Activated CD4-positive, alpha-beta T cell treated with anti-CD3 and anti-CD28 coated beads, Interleukin-2, amount 50 U/mL, for 48 hours (primary cell): Measurements from ENCODE around the gene FIZ1.

Experiments used
- DNase-seq, 2 experiments: peaks; one replicate each; pipeline ENCODE4 v3.0.0-alpha.2; 2020

Gene FIZ1

DNA sequence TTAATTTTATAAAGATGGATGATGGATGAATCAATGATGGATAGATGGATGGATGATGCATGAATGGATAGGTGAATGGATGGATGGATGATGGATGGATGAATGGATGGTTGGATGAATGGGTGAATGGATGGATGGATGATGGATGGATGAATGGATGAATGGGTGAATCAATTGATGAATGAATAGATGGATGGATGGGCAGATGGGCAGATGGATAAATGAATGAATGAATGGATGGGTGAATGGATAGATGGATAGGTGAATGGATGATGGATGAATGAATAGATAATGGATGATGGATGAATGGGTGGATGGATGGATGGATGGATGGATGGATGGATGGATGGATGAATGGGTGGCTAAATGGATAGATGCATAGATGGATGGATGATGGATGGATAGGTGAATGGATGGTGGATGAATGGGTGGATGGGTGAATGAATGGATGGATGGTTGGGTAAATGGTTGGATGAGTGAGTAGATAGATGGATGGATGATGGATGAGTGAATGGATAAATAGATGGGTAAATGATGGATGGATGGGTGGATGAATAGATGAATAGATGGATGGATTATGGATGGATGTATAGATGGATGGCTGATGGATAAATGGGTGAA lies 31.5 kb downstream of the FIZ1 start:
- DNase-seq, result no peak

DNA sequence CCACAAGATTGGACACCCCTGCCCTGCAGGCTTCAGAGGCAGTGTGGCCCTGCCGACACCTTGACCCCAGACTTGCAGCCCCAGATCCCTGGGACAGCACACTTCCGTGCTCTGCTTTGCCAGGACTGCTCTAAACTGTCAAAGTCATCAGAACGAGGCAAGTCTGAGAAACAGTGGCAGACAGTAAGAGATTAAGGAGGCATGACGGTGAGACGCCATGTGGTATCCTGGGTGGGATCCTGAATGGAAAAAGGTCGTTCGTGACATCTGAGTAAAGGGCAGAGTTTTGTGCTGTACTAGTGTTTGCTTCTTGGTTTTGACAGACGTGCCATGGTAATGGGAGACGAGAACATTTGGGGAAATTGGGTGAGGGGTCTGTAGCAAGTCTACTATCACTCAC lies 32.5 kb downstream of the FIZ1 start:
- DNase-seq, result no peak

DNA sequence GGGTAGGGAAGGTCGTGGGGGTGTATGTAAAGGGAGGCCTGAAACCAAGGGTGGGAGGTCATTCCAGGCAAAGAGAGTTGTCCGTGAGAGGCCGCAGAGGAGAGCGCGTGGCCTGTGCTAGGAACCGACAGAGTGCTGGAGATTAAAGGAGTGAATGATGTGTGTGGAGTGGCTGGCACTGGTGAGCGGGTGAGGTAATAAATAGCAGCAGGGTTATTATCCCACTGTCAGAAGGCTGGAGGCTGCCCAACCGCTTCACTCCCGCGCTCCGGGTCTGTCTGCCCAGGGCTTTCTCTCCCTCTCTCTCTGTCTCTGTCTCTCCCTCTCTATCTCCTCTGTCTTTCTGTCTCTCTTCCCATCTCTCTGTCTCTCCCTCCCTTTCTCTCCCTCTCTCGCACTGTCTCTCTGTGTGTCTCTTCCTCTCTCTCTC lies 36.0 kb downstream of the FIZ1 start:
- no peak for DNase-seq

DNA sequence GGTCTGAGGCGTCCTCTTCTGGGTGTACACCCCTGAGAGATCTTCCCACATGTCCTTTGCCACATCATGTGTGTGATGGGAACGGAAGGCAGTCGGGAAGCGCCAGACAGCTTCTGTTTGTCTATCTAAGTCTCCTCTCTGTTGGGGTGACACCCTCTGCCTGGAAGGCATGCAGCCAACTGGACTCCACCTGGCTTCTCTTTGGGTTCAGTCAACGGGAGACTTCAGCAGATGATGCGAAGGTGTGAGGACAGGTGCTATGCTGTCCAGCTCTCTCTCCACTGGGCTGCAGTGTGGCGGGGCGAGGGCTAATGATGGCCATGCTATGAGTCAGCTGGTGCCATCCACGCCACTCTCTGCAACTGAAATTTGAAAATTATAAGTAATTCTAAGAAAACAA lies 39.6 kb downstream of the FIZ1 start:
- DNase-seq, result no peak

DNA sequence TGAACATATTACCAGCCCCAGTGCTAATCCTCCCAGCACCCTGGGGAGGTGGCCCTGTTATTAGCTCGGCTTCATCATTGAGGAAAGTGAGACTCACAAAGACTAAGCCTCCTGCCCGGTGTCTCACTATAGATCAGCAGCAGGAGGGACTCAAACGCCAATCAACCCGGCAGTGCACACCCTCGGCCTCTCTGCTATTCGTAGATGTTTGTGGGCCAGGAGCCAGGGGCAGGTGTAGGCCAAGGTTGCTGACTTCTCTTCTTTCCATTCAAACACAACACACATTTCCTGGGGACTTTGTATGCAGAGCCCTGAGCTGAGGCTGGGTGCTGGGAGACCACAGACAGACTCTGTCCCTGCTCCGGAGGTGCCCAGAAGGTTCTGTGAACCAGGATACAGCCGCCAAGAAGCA lies 44.6 kb downstream of the FIZ1 start:
- no peak for DNase-seq

DNA sequence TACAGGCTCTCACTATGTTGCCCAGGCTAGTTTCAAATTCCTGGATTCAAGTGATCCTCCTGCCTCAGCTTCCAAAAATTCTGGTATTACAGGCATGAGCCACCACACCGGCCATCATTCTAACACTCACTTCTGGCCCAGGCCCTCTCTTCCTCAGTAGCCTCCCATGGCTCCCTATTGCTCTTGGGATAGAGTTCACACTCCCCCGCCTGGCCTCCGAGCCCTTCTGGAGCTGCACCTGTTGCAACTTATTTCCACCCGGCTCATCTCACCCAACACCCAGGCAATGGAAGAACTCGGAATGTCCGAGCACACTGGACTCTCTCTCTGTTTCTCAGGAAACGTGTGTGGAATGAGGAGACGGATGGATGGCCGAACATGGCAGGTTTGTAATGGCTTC lies 45.0 kb downstream of the FIZ1 start:
- no peak for DNase-seq

DNA sequence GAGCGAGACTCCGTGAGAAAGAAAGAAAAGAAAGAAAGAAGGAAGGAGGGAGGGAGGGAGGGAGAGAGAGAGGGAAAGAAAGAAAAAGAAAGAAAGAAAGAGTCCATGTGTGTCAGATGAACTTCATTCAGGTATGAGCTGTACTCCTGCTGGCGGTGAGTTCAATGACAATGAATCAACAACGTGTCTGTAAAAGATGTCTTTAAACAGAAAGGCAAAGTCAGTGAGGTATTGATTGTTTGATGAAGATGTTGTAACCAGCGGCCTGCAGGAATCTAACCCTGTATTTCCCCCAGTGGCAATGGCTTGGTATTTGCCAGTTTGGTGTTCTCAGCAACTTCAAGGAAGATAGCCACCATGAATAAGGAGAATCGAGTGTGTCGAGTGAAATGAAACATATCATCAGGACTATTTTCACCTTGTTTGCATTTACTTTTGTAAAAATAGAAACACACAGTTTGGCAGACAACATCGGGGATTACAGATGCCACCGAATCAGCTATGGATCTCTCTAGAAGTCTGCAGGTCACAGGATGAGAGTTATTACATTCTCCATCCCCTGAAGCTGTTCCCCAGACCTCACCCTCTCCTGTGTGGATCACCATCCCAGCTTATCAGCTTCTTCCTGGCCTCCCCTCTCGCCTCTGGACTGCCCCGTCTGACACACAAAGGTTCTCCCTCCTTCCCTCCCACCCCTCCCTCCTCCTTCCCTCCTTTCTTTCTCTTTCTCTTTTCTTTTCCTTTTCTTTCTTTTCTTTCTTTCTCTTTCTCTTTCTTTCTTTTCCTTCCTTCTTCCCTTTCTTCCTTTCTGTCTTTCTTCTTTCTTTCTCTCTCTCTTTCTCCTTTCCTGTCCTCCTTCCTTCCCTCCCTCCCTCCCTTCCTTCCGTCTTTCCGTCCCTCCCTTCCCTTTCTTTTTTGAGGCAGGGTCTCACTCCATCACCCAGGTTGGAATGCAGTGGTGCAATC lies 45.8 kb downstream of the FIZ1 start:
- no peak for DNase-seq

DNA sequence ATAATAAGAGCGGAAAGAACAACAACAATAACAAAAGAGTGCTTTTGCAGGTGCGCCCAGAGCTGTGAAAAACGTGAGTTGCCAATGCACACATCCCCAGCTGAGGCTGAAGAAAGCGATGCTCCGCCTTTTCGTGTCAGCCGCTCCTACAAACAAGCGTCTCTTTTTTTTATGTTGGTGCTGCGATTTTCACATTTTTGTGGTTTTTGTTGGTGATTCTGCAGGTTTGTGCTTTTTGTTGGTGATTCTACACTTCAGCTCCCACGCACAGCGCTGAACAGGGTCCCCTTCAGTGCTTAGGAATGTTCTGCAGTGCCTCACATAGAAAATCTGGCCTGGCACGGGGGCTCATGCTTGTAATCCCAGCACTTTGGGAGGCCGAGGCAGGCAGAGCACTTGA lies 46.7 kb downstream of the FIZ1 start:
- DNase-seq, result no peak

DNA sequence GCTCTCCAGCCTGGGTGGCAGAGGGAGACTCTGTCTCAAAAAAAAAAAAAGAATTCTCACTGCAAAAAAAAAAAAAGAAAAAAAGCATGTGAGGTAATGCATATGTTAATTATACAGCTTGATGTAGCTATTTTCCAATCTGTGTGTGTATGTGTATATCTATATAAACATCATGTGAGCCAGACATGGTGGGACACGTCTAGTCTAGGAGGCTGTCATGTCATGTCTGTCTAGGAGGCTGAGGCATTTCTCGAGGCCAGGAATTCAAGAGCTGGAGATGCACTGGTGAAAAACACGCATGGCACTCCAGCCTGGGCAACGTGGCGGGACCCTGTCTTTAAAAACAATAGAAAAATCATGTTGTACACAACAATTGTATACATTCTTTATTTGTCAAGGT lies 47.1 kb downstream of the FIZ1 start:
- no peak for DNase-seq

DNA sequence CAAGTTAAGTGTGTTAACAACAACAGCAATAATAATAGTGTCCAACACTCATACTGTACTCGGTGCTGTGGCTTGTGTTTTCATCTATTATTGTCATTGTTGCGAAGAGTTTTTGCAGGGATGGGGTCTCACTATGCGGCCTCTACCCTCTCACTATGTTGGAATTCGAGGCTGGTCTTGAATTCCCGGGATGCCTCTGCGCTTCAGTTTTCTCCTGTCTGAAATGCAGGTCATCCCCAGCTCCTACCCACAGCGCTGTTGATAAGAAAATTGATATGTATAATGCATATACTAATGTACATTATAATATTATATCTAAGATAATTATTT lies 49.0 kb downstream of the FIZ1 start:
- no peak for DNase-seq

DNA sequence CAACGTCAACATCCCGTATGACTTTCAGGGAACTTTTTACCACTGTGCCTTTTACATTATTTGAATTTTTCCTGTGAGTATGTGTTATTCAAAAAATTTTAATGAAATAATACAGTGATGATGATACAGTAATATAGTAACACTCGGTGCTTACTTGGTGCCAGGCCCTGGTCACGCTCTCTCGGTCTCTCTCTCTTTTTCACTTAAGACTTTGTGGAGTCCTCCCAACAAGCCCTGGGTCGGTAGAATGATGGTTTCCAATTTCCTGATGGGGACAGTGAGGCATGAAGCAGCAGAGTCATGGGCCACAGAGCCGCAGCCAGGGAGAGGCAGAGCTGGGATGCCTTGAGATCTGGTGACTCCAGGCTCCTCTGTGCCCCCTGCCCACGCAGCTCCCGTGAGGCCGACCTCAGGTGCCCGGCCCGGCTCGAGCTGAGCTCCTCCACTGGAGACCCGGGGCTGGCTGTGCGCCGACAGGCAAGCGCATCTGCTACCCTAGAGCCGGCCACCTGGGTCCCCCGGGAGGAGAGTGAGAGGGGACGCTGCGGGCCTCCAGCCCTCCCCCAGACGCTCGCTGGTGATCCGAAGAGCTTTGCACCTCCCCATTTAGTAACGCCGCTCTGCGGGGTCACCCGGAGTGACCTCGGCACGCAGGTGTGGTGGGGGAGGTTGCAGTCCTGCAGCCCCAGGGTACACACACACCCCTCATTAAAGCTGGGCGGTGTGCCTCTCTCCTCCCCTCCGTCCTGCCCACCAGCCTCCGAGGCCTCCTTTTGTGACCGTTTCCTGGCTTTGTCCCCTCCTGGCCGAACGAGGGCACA lies 49.6 kb downstream of the FIZ1 start:
- no peak for DNase-seq

DNA sequence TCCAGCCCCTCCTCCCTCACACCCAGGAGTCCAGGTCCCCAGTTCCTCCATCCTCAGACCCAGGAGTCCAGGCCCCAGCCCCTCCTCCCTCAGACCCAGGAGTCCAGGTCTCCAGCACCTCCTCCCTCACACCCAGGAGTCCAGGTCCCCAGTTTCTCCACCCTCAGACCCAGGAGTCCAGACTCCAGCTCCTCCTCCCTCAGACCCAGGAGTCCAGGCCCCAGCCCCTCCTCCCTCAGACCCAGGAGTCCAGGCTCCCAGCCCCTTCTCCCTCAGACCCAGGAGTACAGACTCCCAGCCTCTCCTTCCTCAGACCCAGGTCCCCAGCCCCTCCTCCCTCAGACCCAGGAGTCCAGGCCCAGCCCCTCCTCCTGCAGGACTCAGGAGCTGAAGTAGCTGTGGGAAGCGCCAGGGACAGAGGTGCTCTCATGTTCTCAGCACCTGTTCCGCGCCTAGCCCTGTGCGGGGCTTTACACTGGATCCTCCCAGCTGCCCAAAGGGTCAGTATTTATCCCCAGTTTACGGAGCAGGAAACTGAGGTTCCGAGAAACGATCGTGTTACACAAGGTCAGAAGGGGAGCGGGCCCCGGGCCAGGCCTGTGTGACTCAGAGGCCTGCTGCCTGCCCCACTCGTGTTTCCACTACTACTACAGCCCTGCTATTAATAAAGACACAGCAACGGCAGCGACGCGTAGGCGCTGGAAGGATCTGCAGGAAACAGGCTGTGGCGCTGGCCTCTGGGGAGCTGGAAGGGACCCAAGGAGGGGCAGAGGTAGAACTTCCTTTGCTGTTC lies 52.3 kb downstream of the FIZ1 start:
- DNase-seq, result no peak

DNA sequence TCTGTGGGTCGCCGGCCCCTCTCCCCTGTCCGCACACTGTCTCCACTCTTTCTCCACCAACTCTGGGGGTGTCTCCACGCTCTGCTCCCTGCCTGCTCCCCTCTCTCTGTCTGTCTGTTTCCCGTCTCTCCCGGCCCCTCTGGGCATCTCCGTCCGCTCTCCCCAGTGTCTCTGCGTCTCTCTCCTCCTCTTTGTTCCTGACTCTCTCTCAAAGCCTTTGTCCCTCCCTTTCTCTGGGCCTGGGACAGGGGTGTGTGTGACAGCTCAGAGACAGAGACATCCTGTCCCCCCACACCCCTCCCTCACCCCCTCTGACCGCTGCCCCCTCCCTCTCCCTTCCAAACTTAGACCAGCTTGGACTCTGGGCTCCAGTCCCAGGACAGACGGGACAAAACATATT lies 53.3 kb downstream of the FIZ1 start:
- no peak for DNase-seq

DNA sequence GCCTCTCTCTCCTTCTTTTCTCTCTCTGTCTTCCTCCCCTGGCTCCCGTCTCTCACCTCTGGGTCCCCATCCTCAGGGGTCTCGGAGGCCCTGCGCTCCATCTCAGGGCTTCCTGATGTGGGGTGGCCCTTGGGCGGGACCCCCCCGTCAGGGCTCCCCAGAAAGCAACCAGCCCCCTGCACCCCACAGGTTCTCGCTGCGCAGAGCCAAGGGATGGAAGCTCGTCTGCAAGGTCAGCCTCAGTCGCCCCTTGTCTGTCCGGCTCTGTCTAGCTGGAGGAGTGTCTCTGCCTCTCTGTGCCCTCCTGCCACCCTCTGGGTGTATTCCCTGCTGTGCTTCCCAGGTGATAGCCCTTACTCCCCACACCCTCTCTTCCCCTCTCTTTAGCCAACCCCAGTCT lies 53.9 kb downstream of the FIZ1 start, which contains the start of gene SBK3:
Gene SBK3, minus strand, starts transcription at position 101 of the 400 bp plus-strand sequence. Its CDS starts 0 bp downstream, at position 101.
- DNase-seq, result no peak

DNA sequence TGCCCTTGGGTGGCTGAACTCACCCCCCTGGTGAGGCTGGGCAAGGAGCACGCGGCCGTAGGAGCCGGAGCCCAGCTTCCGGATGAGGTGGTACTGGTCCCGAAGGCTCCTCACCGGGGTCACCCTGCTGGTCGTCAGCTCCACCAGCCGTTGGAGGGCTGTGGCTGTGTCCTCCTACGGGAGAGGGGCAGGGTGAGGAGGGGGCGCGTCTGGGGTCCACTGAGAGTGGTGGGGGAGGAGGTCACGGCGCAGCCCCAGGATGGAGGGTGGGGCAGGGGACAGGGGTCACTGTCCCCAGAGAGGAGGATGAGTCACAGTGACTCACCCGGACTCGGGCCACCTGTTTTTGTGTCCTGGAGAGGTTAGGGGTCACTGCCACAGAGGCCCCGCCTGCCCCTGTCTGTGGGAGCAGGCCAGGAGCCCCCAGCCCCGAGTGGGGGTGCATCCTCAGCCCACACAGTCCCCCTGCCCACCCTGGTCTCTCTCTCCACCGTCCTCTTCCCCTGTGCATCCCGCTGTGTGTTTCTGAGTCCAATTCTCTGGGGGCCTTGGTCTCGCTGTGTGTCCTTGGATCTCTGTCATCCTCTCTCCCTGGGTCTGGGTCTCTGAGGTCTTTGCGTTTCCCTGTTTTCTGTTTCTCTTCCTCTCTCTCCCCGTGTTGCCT lies 54.4 kb downstream of the FIZ1 start:
- no peak for DNase-seq

DNA sequence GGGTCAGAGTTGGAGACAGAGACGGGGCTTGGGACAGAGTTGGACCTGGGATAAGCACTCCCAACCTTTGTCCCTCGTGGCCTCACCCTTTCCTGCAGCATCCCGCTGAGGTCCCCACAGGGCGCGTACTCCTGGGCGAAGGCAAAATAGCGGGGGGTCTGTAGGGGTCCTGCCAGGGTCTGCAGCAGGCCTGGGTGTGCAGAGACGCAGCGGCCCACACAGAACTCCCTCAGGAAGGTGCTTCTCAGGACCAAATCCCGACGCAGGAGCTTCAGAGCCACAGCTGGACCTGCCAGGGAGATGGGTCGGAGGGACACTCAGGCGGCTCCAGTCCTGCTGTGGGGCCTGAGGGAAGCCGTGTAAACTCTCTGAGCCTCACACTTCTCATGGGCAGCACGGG lies 55.3 kb downstream of the FIZ1 start:
- no peak for DNase-seq

DNA sequence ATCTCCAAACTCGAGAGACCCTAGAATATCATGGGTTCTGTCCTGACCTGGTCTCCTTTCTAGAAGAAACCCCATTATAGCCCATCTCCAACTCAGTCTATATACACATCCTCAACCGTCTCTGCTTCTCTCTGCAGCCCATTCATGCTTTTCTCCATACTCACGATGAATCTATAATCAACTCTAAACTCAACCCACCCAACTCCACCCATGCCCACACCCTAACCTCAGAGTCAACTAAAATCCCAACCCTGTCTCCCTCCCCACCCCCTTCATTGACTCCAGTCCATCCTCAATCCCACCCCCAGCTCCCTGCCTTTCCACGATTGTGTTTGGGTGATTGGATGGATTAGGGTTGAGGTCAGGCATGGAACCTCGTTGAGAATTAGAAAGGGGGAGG lies 55.8 kb downstream of the FIZ1 start:
- no peak for DNase-seq

DNA sequence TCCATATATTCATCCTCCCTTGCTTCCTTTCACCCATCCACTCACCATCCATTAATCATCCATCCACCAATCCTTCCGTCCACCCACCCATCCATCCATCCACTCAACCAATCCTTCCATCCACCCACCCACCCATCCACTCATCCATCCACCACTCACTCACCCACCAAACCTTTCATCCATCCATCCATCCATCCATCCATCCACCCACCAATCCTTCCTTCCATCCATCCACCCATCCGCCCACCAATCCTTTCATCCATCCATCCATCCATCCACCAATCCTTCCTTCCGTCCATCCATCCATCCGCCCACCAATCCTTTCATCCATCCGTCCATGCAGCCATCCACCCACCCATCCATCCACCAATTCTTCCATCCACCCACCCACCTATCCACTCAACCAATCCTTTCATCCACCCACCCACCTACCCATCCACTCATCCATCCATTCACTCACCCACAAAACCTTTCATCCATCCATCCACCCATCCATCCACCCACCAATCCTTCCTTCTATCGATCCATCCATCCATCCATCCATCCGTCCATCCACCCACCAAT lies 56.9 kb downstream of the FIZ1 start:
- DNase-seq, result no peak
